Measurements from ENCODE around the gene TMEM175.

DNA sequence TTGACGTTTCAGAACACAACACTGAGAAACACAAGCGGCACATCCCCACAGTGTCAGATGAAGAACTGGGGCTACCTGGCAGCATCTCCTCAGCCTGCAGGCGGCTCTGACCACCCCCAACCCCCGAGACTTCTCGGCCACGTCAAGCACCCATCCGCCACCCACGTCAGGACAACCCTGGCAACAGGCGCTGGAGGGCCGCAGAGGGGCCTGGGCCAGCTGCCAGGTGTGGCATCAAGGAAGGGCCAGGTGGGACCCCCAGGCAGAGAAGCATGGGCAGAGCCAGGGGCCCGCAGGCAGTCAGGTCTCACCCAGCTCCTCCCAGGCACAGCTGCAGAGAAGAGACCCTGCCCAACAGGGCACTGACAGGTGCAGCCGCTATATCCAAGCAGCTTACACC, 22.4 kb upstream of the TMEM175 start:
- TF ChIP-seq POLR2AphosphoS5 (IDR thresholded peaks at IDR 0.05; ENCODE audit: low read depth, low read length), result no peak
- TF ChIP-seq TAF1 (IDR thresholded peaks at IDR 0.05; ENCODE audit: borderline replicate concordance, low read depth, low read length), result no peak
